Amniotic stem cell (primary cell): ENCODE data around the gene RAVER1.

ENCODE experiments used
- DNase-seq: peaks from one replicate; lab custom pipeline; 2025; lab: John Stamatoyannopoulos, UW

RAVER1 gene

GRCh38 chr19:10269333-10270179, 63.8 kb downstream of the RAVER1 start:
- no peak for DNase-seq

- no peak for DNase-seq
Observed at GRCh38 chr19:10268071-10268470, 65.3 kb downstream of the RAVER1 start.

GRCh38 chr19:10266706-10267105, 66.6 kb downstream of the RAVER1 start:
- DNase-seq: no peak
